Spleen (tissue), 11 donors: ENCODE data around the gene CPTP. TPM values are rescaled to one million over a fixed set of nuclear protein-coding genes. Genes with fewer than 3 reads are reported as not detected.

Experiments
- DNase-seq: peaks from one replicate; pipeline ENCODE4 v3.0.0-alpha.2; 2020
- H3K27ac ChIP-seq, 8 donors: fragments of 200-600 bp; sonication (generic) in 7 of 8; 1 replicate in 4 of 8; 2 replicates in 4 of 8; pipeline versions ENCODE4 v1.5.0 to v1.8.0; 2016 to 2021; ENCODE audit warnings: inconsistent platforms in 4 of 8, mild to moderate bottlenecking in 4 of 8, moderate library complexity in 1 of 8
- H3K27me3 ChIP-seq, 7 donors: fragments of 200-600 bp; sonication (generic) in 6 of 7; replicated peaks in 1 of 7; 1 replicate in 4 of 7; 2 replicates in 3 of 7; pipeline versions ENCODE4 v1.5.0 to v1.8.0; 2016 to 2021; ENCODE audit warnings: inconsistent platforms in 3 of 7, mild to moderate bottlenecking in 1 of 7
- H3K36me3 ChIP-seq, 6 donors: fragments of 200-600 bp; sonication (generic) in 5 of 6; 1 replicate in 4 of 6; 2 replicates in 2 of 6; pipeline versions ENCODE4 v1.5.0 to v1.8.0; 2016 to 2021; ENCODE audit warnings: inconsistent platforms in 2 of 6
- H3K4me1 ChIP-seq, 6 donors: fragments of 200-600 bp; sonication (generic) in 5 of 6; 1 replicate in 3 of 6; 2 replicates in 3 of 6; pipeline versions ENCODE4 v1.5.0 to v1.8.0; 2016 to 2021; ENCODE audit warnings: inconsistent platforms in 3 of 6
- H3K4me3 ChIP-seq, 8 donors: fragments of 200-600 bp; sonication (generic) in 7 of 8; 1 replicate in 4 of 8; 2 replicates in 4 of 8; pipeline versions ENCODE4 v1.5.0 to v1.8.0; 2016 to 2021; ENCODE audit warnings: inconsistent platforms in 4 of 8, mild to moderate bottlenecking in 4 of 8, moderate library complexity in 2 of 8
- H3K9me3 ChIP-seq, 8 donors: fragments of 200-600 bp; sonication (generic) in 7 of 8; 1 replicate in 4 of 8; 2 replicates in 4 of 8; pipeline versions ENCODE4 v1.5.0 to v1.8.0; 2016 to 2021; ENCODE audit warnings: inconsistent platforms in 4 of 8
- POLR2A ChIP-seq, 3 donors: fragments of 450-650 bp; IDR thresholded peaks; one replicate each; pipeline ENCODE4 v1.5.1; 2017; ENCODE audit warnings: antibody characterized with exemption in 3 of 3, mild to moderate bottlenecking in 1 of 3
- POLR2AphosphoS5 ChIP-seq, 3 donors: sonication (generic); formaldehyde crosslinking; IDR thresholded peaks; one replicate each; pipeline ENCODE4 v1.5.1; 2017; ENCODE audit warnings: antibody characterized with exemption in 3 of 3
- WGBS, 5 donors: extraction: QIAGEN DNeasy Blood & Tissue Kit in 3 of 5; methylation state at CpG; one replicate each; pipeline versions ENCODE4 v1.1.5 to v1.1.7; 2013 to 2018; 5-methylcytosine and 5-hydroxymethylcytosine counted together
- intact Hi-C: fragments of 100-400 bp; cut with DNase I; formaldehyde crosslinking; loops from one replicate; pipeline ENCODE4 v1.15.0; 2023; ENCODE audit warnings: low total_unique reads
- polyA plus RNA-seq, 3 donors: library from polyadenylated mRNA; stranded (reverse); fragments of 200-250 nt; gene quantifications; one replicate each; pipeline ENCODE4 v1.2.1, GENCODE V29; 2013
- total RNA-seq, 7 donors: library from RNA; depleted of rRNA in 3 of 7; stranded (reverse); fragments of >200 nt in 3 of 7; fragmentation: NEBNext Ultra II Directional in 4 of 7; extraction: Animal tissue kit (Norgen Biotek cat#: 25700) in 4 of 7; gene quantifications; one replicate each; pipeline versions ENCODE4 v1.1.0 to v1.2.1, GENCODE V29; 2016 to 2021
- TF ChIP-seq, protein P1 (sequence below), 11 experiments: fragments of 200-600 bp in 7 of 11; fragments of 450-650 bp in 4 of 11; sonication (generic) in 4 of 11; IDR thresholded peaks in 8 of 11; conservative IDR thresholded peaks in 3 of 11; 1 replicate in 7 of 11; 2 replicates in 4 of 11; pipeline versions ENCODE4 v1.4.0 to v1.8.0; 2016 to 2021; ENCODE audit warnings: antibody characterized with exemption in 11 of 11, inconsistent platforms in 4 of 11, mild to moderate bottlenecking in 1 of 11
- donor health status: healthy with polysubstance abuse.
- donor health status: DM: no; HTN: no; CAD: no; lungs with moderate emphysema.
- donor health status: DM: no; HTN: no; CAD: no.
- donor health status: Bipolar disorder and iron deficiency.
- donor health status: healthy.
- donor health status: DM: no; HTN: no; CAD: no.
- donor health status: DM: yes; HTN: yes; CAD: no.

The CPTP gene
- total and polyA plus RNA-seq, 10 donors, result 7.5 to 42.1 (median 25.9) TPM

DNA sequence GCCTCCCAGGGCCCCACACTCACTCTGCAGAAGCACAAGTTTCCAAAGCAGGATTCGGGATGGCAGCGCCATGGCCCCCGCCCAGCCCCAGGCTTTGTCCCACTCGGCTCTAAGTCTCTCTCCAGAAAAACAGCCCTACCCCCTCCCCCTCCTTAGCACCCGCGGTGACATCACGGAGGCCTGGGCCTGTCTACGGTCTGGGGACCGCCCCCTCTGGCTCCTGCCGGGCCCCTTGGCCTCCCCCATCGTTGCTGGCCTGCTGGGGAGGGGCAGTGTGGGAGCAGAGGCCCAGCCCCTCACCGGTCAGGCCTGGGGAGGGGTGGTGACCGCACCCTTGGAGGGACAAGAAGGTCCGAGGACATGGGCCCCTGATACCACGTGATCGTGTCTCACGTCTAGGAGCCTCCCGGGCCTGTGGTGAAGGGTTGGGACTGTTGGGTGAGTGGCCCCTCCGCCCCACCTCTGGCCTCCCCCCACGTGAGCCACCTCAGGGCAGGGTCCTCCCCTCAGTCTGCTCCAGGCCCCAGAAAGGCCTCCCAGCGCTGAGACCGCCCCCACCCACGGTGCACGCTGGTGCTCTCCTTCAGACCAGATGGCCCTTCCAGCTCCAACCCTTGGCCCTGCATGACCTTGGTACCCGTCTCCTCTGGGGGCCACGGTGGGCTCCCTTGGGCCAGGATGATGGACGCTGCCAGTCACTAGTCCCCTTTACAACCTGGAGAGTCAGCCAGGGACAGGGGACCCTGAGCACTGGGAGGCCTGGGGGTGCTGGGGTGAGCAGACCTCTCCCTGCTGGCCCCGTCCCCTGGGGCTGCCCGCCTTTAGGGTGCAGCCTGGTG is 34.0 kb downstream of the CPTP start, which contains the start of gene MXRA8:
Gene MXRA8 (minus strand): TSS at position 123 of the 839 bp plus-strand sequence. CDS start 51 bp downstream, at position 72.
- H3K27me3 ChIP-seq, result peaks cover 0 to 85% (median 55%) of the 10 kb centered on the region in 7 donors
- WGBS, 5 donors, result 18 to 46% (median 31%) methylated on average over 26 to 29 of the region's 29 CpGs
- H3K4me3 ChIP-seq, result peak within 1 kb of the TSS; percentile 15 to 64 (median 36)
- intact Hi-C loops, result no loop called here
- no peak for DNase-seq
- TF ChIP-seq, protein P1, sequence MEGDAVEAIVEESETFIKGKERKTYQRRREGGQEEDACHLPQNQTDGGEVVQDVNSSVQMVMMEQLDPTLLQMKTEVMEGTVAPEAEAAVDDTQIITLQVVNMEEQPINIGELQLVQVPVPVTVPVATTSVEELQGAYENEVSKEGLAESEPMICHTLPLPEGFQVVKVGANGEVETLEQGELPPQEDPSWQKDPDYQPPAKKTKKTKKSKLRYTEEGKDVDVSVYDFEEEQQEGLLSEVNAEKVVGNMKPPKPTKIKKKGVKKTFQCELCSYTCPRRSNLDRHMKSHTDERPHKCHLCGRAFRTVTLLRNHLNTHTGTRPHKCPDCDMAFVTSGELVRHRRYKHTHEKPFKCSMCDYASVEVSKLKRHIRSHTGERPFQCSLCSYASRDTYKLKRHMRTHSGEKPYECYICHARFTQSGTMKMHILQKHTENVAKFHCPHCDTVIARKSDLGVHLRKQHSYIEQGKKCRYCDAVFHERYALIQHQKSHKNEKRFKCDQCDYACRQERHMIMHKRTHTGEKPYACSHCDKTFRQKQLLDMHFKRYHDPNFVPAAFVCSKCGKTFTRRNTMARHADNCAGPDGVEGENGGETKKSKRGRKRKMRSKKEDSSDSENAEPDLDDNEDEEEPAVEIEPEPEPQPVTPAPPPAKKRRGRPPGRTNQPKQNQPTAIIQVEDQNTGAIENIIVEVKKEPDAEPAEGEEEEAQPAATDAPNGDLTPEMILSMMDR (IDR thresholded peaks at IDR 0.05 in 8 of 11, conservative IDR thresholded peaks at IDR 0.05 in 3 of 11), result no peak
- no peak for TF ChIP-seq POLR2A (IDR thresholded peaks at IDR 0.05)
- peak in 2 of 3 donors; percentile 65 to 70 for TF ChIP-seq POLR2AphosphoS5 (IDR thresholded peaks at IDR 0.05)
- peak within 1 kb of the TSS; percentile 13 to 83 (median 71) for H3K27ac ChIP-seq
- H3K9me3 ChIP-seq, result no peaks in the 10 kb centered on the region
- peaks cover 0 to 16% (median 0%) of the 10 kb centered on the region in 6 donors for H3K36me3 ChIP-seq
- peaks cover 0 to 78% (median 35%) of the 10 kb centered on the region in 6 donors for H3K4me1 ChIP-seq

DNA sequence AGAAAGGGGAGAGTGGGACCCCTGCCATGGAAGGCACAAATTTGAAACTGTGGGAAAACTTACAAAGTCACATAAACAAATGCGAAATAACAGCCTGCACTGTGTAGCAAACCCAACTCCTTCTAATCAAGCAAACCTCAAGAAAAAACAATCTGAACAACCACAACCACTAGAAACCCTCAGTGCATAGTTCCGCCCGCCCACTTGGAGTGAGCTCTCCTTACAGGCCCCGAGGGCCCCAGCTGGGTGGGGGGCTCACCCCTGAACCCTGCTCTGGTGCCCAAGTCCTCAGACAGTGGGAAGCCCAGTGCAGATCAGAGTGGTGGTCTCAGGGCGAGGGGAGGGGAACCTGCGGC is 34.7 kb downstream of the CPTP start:
- H3K36me3 ChIP-seq, result peaks cover 0 to 9% (median 0%) of the 10 kb centered on the region in 6 donors
- TF ChIP-seq POLR2AphosphoS5 (IDR thresholded peaks at IDR 0.05) (no peak), POLR2A (IDR thresholded peaks at IDR 0.05) (no peak)
- TF ChIP-seq, protein P1 (IDR thresholded peaks at IDR 0.05 in 8 of 11, conservative IDR thresholded peaks at IDR 0.05 in 3 of 11), result no peak
- DNase-seq, result peak; percentile 62
- intact Hi-C loops, result no loop called here
- no peaks in the 10 kb centered on the region for H3K9me3 ChIP-seq
- 53 to 72% (median 64%) methylated on average over 6 of the region's 6 CpGs for WGBS, 5 donors
- peak overlapping the region in 5 of 8 donors; percentile 7 to 83 (median 80) for H3K27ac ChIP-seq
- H3K27me3 ChIP-seq, result peaks cover 0 to 79% (median 48%) of the 10 kb centered on the region in 7 donors
- H3K4me1 ChIP-seq, result peaks cover 0 to 72% (median 28%) of the 10 kb centered on the region in 6 donors
- H3K4me3 ChIP-seq, result no peak overlapping the region

DNA sequence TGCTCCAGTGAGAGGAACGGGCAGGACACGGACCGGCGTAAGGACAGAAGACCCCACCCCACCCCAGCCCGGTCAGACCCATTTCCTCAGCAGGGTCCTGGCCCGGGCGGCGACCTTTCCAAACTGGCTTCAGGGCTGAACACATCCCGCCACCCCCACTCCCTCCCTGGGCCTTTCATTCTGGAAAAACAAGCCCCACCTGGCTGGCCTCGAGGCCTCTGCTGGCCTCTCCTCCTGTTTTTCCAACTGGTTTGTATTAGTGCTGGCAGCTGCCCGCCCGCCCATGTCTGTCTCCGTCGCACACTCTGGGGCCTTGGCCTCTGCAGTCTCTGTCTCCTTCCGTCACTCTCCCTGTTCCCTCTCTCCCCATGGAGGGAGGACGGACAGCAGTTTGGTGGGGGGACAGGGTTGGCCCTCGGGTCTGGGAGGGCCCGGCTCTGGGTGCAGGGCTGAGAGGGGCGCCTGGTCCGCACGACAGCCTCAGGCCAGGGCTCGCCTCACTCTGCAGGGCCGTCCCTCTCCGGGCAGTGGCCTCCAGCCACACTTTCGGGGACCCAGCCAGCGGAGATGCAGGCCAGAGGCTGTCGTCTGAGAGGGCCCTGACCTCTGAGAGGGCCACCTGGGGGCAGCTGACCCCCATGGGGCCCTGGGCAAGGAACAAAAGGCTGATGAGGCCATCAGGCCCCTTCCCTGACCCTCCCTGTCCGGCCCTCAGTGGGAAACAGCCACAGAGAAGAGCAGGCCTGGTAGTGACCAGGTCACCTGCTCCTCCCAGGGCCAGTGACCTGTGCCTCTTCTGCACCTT is 35.3 kb downstream of the CPTP start:
- Histone ChIP-seq H3K4me3 (no peak overlapping the region), H3K36me3 (peaks cover 0 to 4% (median 0%) of the 10 kb centered on the region in 6 donors), H3K4me1 (peaks cover 0 to 66% (median 23%) of the 10 kb centered on the region in 6 donors), H3K27ac (peak overlapping the region in 6 of 8 donors; percentile 7 to 83 (median 76)), H3K9me3 (no peaks in the 10 kb centered on the region), H3K27me3 (peaks cover 0 to 73% (median 43%) of the 10 kb centered on the region in 7 donors)
- intact Hi-C loops, result no loop called here
- 65 to 74% (median 68%) methylated on average over 25 to 28 of the region's 28 CpGs for WGBS, 5 donors
- DNase-seq, result peak; percentile 68
- TF ChIP-seq POLR2A (IDR thresholded peaks at IDR 0.05), result no peak
- TF ChIP-seq, protein P1 (IDR thresholded peaks at IDR 0.05 in 8 of 11, conservative IDR thresholded peaks at IDR 0.05 in 3 of 11), result no peak
- TF ChIP-seq POLR2AphosphoS5 (IDR thresholded peaks at IDR 0.05), result no peak
